Rectal smooth muscle tissue (tissue), 1 donor: ENCODE data around the gene HIGD1C.
A peak's percentile ranks its signal among the peaks of the same experiment; 100 is the strongest.
"Not testable (repeated sequence)": the region's sequence is repeated elsewhere in the genome, so short reads cannot be mapped to it uniquely, and the experiment has no call there.

ENCODE experiments used
- H3K27ac ChIP-seq: one replicate; pipeline ENCODE4 v1.7.0; 2013; ENCODE audit warnings: low read depth, low read length, inconsistent platforms
- H3K27me3 ChIP-seq: one replicate; pipeline ENCODE4 v1.7.0; 2013; ENCODE audit warnings: low read length; ENCODE audit not compliant: control insufficient read depth, insufficient read depth
- H3K36me3 ChIP-seq: one replicate; pipeline ENCODE4 v1.7.0; 2013; ENCODE audit warnings: low read length; ENCODE audit not compliant: control insufficient read depth, insufficient read depth
- H3K4me1 ChIP-seq: one replicate; pipeline ENCODE4 v1.7.0; 2013; ENCODE audit warnings: low read length; ENCODE audit not compliant: control insufficient read depth, insufficient read depth
- H3K4me3 ChIP-seq: one replicate; pipeline ENCODE4 v1.7.0; 2013; ENCODE audit warnings: low read length
- H3K9ac ChIP-seq: one replicate; pipeline ENCODE4 v1.7.0; 2013; ENCODE audit warnings: low read length

The HIGD1C gene

DNA sequence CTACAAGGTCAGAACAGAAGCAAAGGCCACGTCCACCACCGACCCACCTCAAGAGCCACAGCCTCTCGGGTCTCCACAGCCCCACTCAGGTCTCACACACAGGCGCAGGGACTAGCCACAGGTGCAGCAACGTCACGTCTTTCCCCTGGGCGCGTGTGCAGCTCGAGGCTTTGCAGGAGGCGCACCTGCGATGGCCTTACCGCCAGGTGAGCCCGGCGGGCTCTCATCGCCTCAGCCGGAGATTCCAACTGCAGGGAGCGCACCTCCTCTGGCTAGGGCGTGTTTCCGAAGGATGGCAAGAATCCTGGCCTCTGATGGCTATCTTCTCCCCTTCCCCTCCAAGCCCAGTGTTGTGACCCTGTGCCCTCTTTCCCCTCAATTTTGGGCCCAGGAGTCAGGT lies at the start of gene HIGD1C:
TSS of gene HIGD1C (plus strand) at position 35 of the 400 bp plus-strand sequence. CDS start 1,455 bp downstream, outside the sequence.
- no peak within 1 kb of the TSS for H3K27ac ChIP-seq
- no peaks in the 10 kb centered on the region for H3K4me1 ChIP-seq
- no peak within 1 kb of the TSS for H3K4me3 ChIP-seq
- no peak within 1 kb of the TSS for H3K9ac ChIP-seq
- H3K36me3 ChIP-seq = no peaks in the 10 kb centered on the region
- H3K27me3 ChIP-seq = no peaks in the 10 kb centered on the region

DNA sequence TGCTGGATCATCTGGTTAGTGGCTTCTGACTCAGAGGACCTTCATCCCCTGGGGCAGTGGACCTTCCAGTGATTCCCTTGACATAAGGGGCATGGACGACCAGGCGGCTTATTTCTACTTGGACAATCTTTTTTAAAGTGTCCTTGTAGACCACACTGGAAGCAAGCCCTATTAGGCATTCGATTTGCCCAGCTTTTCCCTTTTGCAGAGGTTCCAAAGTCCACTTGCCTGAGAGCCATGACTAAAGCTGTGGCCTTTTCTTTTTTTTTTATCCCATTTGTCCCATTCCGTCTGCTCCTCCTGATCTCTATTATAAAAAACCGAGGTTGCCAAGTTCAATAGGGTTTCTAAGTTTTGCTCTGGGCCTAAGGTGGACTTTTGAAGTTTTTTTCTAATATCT lies 43.9 kb upstream of the HIGD1C start:
- H3K9ac ChIP-seq, H3K27me3 ChIP-seq, H3K4me3 ChIP-seq, H3K4me1 ChIP-seq, H3K27ac ChIP-seq, H3K36me3 ChIP-seq: not testable (repeated sequence)

DNA sequence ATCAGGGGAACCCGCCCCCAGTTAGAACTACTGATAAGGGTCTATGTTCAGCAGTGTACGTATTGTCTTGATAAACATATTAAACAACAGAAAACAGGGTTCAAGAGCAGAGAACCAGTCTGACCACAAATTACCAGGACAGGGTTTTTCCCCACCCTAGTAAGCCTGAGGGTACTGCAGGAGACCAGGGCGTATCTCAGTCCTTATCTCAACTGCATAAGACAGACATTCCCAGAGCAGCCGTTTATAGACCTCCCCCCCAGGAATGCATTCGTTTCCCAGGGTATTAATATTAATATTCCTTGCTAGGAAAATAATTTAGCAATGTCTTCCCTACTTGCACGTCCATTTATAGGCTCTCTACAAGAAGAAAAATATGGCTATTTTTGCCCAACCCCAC lies 40.0 kb upstream of the HIGD1C start:
- H3K4me1 ChIP-seq, H3K4me3 ChIP-seq, H3K27me3 ChIP-seq, H3K9ac ChIP-seq, H3K36me3 ChIP-seq, H3K27ac ChIP-seq: not testable (repeated sequence)

DNA sequence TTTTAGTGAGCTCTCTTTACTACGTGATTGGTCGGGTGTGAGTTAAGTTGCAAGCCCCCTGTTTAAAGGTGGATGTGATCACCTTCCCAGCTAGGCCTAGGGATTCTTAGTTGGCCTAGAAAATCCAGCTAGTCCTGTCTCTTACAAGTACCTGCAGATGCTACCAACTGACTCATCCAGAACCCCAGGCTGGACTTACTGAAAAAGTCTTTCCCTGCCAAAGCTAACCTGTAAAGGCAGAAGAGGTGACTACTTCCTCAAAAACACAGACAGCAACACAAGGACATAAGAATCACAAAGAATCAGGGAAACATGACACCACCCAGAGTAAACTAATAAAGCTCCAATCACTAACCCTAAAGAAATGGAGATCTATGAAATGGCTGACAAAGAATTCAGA lies 39.1 kb upstream of the HIGD1C start:
- Histone ChIP-seq H3K4me1 (no peaks in the 10 kb centered on the region), H3K9ac (no peak overlapping the region), H3K27me3 (no peaks in the 10 kb centered on the region), H3K36me3 (no peaks in the 10 kb centered on the region), H3K27ac (no peak overlapping the region), H3K4me3 (no peak overlapping the region)

DNA sequence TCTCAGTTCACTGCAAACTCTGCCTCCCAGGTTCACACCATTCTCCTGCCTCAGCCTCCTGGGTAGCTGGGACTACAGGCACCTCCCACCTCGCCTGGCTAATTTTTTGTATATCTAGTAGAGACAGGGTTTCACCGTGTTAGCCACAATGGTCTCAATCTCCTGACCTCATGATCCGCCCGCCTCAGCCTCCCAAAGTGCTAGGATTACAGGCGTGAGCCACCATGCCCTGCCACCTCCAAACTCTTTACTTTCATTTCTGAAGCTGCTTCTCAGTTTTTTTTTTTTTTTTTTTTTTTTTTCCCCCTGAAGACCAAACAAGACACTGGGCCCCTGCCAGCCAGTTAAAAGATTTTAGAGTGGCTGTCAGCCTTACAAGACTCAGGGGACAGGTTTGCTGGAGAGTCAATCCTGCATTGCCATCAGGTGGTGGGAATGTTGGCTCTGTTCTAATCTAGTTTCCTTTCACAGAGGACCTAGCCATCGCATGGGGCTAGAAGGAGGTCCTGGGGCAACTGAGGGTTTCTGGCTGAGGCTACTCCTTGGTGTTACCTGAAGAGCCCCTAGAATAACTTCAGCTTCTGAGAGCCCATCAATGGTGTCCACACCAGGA lies 37.4 kb upstream of the HIGD1C start:
- H3K36me3 ChIP-seq = no peaks in the 10 kb centered on the region
- no peak overlapping the region for H3K4me3 ChIP-seq
- no peak overlapping the region for H3K27ac ChIP-seq
- no peaks in the 10 kb centered on the region for H3K4me1 ChIP-seq
- H3K9ac ChIP-seq = no peak overlapping the region
- no peaks in the 10 kb centered on the region for H3K27me3 ChIP-seq

DNA sequence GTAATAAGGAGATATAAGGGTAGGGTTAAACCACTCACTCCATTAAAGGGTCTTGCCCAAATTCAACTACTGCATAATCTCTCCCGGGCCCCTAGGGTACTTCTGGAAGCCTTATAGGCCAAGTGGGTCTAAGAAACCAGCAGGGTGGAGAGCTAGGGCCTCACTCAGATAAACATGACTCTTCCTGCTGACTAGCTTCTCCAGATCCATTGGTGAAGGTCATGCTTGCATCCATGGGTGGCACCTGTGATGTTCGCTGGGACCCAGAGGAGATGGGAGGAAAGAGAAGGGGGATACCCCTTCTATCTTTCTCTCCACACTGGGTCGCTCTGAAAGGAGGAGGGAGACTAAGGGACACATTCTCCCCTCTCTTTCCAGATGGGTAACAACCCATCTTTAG lies 36.1 kb upstream of the HIGD1C start:
- Histone ChIP-seq H3K27ac (no peak overlapping the region), H3K4me3 (no peak overlapping the region), H3K36me3 (no peaks in the 10 kb centered on the region), H3K27me3 (no peaks in the 10 kb centered on the region), H3K9ac (no peak overlapping the region), H3K4me1 (no peaks in the 10 kb centered on the region)

DNA sequence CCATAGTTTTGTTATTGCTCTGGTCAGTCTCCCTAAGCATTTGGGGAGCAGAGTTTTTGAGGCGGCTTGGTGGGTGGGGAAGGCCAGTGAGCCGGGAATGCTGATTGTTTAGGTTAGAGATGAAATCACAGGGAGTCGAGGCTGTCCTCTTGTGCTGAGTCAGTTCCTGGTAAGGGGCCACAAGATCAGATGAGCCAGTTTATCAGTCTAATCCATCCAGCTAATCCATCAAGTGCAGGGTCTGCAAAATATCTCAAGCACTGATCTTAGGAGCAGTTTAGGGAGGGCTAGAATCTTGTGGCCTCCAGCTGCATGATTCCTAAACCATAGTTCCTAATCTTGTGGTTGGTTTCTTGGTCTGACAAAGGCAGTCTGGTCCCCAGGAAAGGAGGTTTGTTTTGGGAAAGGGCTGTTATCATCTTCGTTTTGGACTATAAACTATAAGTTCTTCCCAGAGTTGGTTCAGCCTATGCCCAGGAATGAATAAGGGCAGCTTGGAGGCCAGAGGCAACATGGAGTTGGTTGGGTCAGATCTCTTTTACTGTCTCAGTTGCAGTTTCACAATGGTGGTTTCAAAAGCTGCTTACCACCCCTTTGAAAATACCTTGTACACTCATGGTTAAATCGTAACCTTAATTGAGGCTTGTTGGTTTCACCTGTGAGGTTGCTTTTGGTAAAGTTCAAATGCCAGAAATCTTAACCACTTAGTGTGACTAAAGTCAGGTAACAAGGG lies 33.6 kb upstream of the HIGD1C start:
- Histone ChIP-seq H3K27ac (no peak overlapping the region), H3K36me3 (no peaks in the 10 kb centered on the region), H3K4me3 (no peak overlapping the region), H3K9ac (no peak overlapping the region), H3K27me3 (no peaks in the 10 kb centered on the region), H3K4me1 (peaks cover 16% of the 10 kb centered on the region)

DNA sequence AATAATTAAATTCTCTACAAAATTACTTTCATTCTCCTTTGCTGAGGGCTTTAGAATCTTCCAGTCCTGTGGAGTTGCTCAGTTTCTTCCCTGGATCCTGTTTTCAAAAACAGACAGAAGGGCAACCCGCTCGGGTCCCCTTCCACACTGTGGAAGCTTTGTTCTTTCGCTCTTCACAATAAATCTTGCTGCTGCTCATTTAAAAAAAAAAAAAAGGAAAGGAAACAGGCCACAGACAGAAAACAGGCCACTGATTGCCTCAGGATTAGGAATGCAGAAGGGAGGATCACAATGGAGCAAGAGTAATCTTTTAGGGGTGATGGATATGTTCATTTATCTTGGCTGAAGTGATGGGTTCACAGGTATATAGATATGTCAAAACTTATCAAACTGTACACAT lies 29.5 kb upstream of the HIGD1C start:
- no peak overlapping the region for H3K4me3 ChIP-seq

DNA sequence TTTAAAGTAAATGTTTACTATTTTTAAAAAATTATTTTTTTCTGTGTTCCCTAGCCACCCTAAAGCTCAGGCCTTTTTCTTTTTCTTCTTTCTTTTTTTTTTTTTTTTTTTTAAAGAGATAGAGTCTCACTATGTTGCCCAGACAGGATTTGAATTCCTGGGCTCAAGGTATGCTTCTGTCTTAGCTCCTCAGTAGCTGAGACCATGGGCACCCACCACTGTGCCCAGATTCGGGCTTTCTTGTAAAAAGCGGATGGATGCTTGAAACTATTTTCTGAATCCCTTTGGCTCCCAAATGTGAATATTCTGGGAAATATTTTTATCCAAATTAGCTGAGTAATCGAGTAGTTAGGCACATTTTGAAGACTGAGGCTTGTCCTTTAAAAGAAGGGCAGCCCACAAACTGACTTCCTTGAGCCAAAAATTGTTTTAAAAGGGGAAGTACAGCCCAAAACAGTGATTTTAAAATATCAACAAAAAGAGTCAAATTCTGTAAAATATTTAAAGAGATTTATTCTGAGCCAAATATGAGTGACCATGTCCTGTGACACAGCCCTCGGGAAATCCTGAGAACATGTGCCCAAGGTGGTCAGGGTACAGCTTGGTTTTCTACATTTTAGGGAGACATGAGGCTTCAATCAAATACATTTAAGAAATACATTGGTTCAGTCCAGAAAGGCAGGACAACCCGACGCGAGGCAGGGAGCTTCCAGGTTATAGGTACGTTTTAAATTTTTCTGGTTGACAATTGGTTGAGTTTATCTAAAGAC lies 28.8 kb upstream of the HIGD1C start:
- Histone ChIP-seq H3K36me3 (no peaks in the 10 kb centered on the region), H3K27ac (peak overlapping the region; percentile 90), H3K9ac (no peak overlapping the region), H3K4me1 (peaks cover 24% of the 10 kb centered on the region), H3K4me3 (peak overlapping the region; percentile 96), H3K27me3 (no peaks in the 10 kb centered on the region)

More for the DNA sequence above, 29.5 kb upstream of the HIGD1C start:
- H3K36me3 ChIP-seq = no peaks in the 10 kb centered on the region
- H3K27me3 ChIP-seq = no peaks in the 10 kb centered on the region
- peak overlapping the region; percentile 90 for H3K27ac ChIP-seq
- no peak overlapping the region for H3K9ac ChIP-seq
- H3K4me1 ChIP-seq = peaks cover 20% of the 10 kb centered on the region

DNA sequence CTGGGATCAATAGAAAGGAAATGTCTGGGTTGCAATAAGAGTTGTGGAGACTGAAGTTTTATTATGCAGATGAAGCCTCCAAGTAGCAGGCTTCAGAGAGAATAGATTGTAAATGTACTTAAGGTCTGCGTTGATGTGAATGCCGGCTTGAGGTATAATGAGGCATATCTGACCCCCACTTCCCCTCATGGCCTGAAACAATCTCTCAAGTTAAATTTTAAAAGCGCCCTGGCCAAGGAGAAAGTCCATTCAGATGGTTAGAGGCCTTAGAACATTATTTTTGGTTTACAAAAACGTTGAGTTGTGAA lies 28.3 kb upstream of the HIGD1C start:
- Histone ChIP-seq H3K36me3 (no peaks in the 10 kb centered on the region), H3K9ac (no peak overlapping the region), H3K27me3 (no peaks in the 10 kb centered on the region), H3K27ac (peak overlapping the region; percentile 90), H3K4me1 (peaks cover 24% of the 10 kb centered on the region), H3K4me3 (peak overlapping the region; percentile 96)

DNA sequence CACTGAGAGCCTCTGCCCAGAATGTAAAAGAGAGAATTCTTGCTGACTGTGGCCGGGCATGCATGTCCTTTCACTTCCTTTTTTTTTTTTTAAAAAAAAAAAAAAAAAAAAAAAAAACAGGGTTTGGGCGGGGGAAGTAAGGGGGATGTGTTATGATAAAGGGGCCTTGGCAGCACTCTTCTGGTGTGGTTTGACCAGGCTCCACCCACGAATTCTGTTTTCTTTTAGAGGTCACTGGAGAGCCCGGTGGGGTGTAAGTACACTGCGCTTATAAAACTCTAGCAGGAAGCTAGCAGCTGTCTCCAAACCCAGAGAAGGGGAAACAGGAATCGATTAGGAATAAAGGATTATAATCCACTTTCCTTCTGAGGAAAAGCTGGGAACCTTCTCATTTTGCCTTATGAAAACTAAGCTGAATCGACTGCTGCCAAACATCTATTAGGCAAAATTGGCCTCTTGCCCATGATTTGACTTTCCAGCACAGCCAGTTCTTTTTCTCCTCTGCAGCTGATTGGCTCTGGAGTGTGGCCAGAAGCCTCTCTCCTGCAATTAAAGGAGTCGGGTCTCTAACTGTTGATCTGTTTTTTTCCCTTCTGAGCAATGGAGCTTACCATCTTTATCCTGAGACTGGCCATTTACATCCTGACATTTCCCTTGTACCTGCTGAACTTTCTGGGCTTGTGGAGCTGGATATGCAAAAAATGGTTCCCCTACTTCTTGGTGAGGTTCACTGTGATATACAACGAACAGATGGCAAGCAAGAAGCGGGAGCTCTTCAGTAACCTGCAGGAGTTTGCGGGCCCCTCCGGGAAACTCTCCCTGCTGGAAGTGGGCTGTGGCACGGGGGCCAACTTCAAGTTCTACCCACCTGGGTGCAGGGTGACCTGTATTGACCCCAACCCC lies 27.7 kb upstream of the HIGD1C start:
- Histone ChIP-seq H3K27ac (peak overlapping the region; percentile 90), H3K4me1 (peaks cover 27% of the 10 kb centered on the region), H3K27me3 (no peaks in the 10 kb centered on the region)

DNA sequence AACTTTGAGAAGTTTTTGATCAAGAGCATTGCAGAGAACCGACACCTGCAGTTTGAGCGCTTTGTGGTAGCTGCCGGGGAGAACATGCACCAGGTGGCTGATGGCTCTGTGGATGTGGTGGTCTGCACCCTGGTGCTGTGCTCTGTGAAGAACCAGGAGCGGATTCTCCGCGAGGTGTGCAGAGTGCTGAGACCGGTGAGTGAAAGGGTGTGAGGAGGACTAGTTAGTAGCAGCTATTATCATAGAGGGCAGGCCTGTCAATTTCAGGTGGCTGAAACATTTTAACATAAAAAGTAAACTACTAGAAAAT lies 27.0 kb upstream of the HIGD1C start:
- peak overlapping the region; percentile 87 for H3K9ac ChIP-seq
- H3K4me3 ChIP-seq = peak overlapping the region; percentile 96
- H3K27ac ChIP-seq = peak overlapping the region; percentile 90
- H3K4me1 ChIP-seq = peaks cover 27% of the 10 kb centered on the region
- H3K27me3 ChIP-seq = no peaks in the 10 kb centered on the region
- H3K36me3 ChIP-seq = no peaks in the 10 kb centered on the region

More for the DNA sequence above, 27.7 kb upstream of the HIGD1C start:
- peak overlapping the region; percentile 96 for H3K4me3 ChIP-seq
- no peaks in the 10 kb centered on the region for H3K36me3 ChIP-seq
- peak overlapping the region; percentile 87 for H3K9ac ChIP-seq
